HG02610 (cell line): ENCODE results near the gene CYP4F22.
"Not testable (repeated sequence)": the region's sequence is repeated elsewhere in the genome, so short reads cannot be mapped to it uniquely, and the experiment has no call there.

Experiments used
- ATAC-seq: cut with Tn5 transposase; IDR thresholded peaks from one replicate; pipeline ENCODE4 v1.9.1; 2021; ENCODE audit warnings: mild to moderate bottlenecking, moderate library complexity; ENCODE audit not compliant: unreplicated experiment

Gene CYP4F22

DNA sequence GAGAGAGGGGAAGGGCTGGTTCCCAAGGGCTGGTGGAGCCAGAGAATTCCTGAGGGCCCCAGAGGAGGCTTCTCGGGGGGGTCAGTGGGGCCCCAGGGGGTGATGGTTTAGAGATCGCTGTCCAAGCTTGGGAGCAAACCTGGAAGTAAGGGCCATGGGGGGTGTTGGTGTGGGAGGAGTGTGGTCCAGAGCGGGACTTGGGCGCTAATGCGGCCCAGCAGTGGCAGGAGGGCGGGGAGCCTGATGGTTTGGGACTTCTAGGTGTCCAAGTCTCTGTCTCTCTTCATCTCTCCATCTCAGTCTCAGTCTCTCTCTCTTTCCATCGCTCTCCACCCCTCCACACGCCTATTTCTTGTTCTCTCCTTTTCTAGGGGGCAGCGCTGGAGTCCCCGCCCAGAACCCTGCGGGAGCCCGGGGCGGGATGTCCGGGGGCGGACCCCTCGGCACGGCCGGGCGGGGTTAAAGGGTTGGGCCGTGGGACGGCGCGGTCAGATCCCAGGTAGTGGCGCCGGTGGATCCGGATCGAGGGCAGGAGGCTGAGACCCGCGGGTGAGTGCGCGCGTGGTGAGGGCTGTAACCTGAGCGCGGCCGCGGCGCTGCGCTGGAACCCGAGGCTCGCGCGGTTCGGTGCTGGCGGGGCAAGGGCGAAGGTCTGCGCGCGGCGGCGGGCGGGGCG lies at the start of gene CYP4F22:
Gene CYP4F22, plus strand, starts transcription at position 491 of the 676 bp plus-strand sequence. CDS start 16,812 bp downstream, outside the sequence.
- ATAC-seq: no peak

DNA sequence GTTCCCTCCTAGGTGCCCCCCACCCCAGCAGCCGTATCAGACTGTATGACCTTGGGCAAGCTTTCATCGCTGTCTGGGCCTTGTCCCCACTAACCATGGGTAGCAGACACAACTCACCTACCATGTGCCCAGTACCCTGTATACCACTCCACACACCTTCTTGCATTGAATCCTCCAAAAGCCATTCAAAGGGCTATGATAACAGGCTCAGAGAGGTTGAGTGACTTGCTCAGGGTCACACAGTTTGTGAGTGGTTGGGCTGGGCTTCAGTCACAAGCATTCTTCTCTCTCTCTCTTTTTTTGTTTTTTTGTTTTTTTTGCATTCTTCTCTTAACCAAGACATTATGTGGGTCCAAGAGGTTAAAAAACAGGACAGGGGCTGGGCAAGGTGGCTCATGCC lies 46.6 kb upstream of the CYP4F22 start:
- ATAC-seq: no peak

DNA sequence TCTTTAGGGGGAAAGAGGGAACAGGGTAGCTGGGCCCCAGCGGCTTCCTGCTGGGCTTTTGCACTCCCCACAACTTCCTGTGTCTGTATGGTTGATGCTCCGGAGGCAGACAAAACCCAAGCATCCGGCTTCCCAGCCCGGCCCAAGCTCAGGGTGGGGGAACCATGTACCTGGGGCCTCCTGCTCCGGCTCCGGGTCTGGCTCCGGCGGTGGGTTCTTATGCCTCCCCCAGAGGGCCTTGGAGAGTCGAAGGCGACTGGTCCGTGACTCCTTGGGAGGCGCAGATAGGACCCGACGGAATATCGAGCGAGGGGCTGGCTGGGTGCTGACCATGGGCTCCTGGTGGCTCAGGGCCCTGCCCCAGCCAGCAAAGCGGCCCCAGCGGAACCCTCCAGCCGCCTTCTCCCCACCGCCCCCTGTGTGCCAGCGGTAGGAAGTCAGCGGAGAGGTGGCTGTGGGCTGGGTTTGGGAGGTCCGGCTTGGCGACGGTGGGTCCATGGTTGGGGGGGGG lies 44.4 kb upstream of the CYP4F22 start:
- ATAC-seq: peak; percentile 45

DNA sequence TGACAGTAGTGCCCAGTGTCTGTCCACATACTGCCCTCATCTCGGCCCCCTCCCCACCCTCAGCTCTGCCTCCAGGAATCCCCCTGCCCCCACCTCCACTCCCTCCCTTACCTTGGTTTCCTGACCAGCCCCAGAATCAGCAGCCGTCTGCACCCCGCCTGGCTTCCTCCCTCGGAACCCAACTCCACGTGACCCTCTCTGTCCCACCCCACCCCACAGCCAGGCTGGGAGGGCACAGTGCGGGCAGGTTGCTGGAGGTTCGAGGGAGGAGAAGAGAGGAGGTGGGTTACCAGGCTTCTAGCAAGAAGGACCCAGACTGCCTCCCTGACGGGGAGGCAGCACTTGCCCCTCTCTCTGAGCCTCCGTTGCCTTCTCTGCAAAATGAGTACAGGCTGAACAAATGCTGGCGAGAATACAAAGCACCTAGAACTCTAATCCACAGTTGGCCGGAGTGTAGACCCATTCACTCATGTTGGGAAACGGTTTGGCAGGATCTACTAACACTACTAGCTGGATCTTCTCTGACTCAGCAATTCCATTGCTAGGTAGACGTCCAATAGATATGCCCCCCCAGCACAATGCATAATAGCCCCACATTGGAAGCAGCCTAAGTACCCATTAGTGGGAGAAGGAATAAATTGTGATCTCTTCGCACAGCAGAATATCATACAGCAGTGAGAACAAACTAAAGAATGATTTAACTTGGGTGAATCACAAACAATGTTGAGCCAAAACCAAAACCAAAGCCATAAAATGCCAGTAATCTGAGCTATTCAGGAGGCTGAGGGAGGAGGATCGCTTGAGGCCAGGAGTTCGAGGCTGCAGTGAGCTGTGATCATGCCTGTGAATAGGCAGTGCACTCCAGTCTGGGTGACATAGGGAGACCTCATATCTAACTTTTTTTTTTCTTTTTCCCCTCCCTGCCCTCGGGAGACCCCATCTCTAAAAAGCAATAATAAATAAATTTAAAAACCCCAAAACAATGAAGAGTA lies 43.6 kb upstream of the CYP4F22 start, which contains the start of gene RASAL3:
Gene RASAL3, minus strand, starts transcription at position 151 of the 992 bp plus-strand sequence. CDS start 186 bp downstream, outside the sequence.
- ATAC-seq: peak; percentile 42

DNA sequence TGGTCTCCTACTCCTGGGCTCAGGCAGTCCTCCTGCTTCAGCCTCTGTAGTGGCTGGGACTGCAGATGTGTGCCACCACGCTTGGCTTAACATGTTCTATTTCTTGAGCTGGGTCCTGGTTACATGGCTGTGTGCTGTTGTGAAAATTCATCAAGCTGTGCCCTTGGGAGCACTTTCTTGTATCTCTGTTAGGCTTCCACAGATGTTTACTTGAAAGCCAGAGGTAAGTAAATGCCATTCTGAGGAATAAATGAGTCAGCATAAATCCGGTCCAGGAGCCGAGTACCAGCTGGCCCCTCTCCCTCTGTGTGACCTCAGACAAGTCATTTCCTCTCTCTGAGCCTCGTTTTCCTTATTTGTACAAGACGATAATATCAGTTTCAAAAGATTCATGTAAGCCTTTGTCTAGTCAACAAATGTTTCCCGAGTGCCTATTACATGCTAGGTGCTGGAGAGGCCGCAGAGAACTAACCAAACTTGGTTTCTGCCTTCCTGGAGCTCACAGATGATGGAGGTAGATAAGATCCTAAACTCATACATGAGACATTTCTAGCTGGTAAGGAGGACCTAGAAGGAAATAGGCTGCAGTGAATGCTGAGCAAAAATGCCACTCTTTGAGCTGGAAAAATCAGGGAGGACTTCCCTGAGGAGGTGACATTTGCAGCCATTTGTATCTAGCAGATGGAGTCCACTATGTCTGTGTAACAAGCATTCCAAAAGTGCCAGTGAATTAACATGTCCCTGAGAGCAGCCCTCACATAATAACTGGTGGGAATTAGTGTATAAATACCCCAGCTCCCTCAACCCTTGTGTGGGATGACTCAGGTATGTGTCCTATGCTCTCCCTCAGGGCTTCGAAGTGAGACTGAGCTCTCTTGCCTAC lies 41.2 kb upstream of the CYP4F22 start:
- peak; percentile 51 for ATAC-seq

DNA sequence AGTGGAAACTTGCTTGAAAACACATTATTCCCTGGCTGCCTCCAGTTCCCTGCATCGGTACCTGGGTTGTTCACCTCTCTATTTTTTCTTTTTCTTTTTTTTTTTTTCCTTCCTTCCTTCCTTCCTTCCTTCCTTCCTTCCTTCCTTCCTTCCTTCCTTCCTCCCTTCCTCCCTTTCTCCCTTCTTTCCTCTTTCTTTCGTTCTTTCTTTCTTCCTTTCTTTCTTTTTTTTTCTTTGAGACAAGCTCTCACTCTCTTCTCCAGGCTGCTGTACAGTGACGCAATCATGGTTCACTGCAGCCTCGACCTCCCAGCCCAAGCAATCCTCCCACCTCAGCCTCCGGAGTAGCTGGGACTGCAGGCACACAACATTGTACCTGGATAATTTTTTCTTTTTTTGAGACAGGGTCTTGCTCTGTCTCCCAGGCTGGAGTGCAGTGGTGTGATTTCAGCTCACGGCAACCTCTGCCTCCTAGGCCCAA lies 40.6 kb upstream of the CYP4F22 start:
- no peak for ATAC-seq

DNA sequence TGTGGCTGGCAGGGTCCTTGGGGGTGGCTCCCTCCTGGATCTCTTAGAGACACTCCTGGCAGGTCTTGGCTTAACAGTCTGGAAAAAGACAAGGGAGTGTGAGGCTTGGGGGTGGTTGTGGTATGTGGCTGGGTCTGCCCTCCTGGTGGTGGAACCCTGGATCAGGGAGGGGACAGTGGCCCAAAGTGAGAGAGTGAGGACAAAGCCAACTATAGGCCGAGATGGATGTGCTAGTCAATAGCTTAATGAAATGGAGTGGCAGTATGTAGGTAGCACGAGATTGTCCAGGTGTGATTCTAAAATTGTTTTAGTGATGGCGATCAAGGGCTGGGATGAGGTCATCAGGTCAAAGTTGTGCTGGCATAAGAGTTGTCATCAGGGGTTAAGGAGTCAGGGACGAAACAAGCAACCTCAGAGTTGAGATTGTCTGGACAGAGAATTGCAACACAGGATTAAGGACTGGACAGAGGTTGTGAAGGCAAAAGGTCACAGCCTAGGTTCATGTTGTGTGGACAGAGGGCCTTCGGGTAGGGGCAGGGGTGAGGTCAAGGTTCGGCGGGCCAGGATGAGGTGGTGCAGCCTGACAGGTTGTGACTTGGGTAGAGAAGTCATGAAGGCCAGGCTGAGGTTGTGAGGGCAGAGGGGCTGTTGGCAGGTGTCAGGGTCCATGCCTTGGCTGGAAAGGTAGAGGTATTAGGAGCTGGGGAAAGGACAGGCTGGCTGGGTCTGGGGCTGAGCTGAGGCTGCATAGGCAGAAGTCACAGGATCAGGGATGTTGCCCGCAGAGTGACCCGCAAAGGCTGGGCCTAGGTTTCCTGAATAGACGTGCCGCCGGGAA lies 39.4 kb upstream of the CYP4F22 start:
- no peak for ATAC-seq

DNA sequence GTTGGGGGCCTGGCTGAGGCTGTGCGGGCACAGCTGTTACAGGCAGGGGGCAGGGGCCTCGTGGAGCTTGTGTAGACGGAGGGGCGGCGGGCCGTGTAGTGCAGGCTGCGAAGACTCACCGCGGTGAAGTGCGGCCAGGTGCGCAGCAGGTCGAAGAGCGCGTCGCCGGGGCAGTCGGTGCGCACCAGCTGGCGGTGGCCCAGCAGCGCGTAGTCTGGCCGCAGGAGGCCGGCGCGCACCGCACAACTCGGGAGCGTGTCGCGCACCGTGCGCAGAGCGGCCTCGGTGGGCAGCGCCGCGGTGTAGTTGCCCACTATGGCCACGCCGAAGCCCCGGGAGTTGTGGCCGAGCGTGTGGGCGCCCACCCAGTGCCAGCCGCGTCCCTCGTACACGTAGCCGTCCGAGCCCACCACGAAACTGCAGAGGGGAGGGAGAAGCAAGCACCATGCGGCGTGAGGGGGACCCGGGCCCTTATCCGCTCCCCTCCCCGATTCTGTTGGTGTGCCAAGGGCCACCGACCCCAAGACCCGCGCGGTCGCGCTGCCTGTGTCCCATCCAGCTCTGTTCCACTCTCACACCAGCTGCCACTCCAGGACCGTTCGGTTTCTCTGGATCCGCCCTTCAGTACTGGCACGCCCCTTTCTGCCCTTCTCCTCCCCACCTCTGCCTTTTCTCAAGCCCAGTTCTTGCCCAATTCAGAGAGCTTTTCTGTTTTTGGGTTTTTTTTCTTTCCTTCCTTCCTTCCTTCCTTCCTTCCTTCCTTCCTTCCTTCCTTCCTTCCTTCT lies 38.6 kb upstream of the CYP4F22 start:
- ATAC-seq: no peak

DNA sequence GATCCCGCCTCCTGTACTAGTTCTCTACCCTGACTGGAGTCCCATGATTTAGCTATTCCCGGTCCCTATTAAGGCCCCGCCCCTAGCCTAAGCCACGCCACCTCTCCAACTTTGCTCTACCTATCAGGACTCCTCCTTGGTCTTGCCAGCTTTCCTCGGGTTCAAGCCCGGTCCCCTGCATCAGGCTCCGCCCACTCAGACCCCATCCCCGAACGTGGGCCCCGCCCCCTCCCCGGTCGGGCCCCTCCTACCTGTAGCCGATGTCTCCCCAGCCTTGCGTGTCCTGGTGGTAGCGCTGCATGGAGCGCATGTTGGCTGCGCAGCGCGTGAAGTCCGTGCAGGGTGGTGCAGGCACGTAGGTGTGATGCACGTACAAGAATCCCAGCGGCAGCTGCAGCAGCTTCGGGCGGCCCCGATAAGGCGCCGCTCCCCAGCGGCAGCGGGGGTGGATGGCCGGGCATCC lies 36.7 kb upstream of the CYP4F22 start:
- ATAC-seq: no peak

DNA sequence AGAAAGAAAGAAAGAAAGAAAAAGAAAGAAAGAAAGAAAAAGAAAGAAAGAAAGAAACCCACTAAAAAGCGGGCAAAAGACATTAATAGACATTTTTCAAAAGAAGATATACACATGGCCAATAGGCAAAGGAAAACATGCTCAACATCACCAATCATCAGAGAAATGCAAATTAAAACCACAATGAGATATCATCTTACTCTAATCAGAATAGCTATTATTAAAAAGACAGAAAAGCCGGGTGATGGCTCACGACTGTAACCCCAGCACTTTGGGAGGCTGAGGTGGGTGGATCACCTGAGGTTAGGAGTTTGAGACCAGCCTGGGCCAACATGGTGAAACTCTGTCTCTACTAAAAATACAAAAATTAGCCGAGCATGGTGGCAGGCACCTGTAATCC lies 34.5 kb upstream of the CYP4F22 start:
- not testable (repeated sequence) for ATAC-seq

DNA sequence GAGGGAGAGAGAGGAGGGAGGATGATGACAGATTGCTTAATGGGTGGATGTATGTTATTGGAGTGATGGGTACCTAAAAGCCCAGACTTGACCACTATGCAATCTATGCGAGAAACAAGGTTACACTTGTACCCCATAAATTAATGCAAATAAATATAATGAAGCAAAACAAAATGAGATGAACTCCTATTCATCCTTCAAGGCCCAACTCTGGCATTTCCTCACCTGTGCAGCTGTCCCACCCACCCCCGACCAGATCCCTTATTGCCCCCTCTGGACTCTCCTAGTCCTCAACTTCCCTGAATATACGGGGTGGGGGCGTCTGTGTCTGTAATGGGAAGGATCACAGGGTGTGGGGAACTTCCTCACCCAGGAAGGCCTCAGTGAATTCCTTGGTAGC lies 33.2 kb upstream of the CYP4F22 start:
- ATAC-seq: no peak

DNA sequence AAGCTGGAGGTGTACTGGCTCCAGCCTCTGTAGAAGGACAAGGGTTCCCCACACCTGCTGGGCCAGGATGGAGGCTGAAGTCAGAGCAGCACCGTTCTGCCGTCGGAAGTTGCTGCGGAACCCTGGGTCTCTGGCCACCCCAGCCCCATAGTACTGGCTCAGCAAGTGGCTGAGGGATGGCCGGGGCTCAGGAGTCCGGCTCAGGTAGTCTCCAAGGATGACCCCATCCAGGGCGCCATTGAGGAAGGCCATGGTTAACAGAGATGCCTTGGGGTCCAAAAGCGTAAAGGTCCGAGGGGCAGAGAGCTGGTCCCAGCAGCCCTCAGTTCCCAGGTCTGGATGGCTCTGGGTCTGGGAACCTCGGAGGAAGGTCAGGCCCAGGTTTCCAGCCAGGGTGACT lies 32.7 kb upstream of the CYP4F22 start:
- ATAC-seq: no peak

DNA sequence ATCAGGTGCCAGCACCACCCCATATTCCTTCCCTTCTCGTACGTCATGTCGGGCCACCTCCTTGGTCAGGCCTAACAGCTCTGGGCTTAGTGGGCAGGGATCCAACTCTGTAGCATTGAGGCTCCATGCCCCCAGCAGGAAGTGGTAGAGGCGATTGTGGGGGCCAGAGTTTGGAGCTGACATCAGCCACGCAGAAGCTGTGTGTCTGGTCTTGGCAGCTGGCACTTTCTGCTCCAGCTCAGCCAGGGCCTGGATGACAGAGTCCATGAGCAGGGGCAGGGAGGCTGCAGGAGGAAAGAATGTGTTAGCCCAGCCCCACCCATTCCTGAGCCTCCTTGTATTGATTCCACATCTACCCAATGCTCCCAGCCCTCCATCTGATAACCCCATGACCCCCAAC lies 32.0 kb upstream of the CYP4F22 start:
- ATAC-seq: no peak

DNA sequence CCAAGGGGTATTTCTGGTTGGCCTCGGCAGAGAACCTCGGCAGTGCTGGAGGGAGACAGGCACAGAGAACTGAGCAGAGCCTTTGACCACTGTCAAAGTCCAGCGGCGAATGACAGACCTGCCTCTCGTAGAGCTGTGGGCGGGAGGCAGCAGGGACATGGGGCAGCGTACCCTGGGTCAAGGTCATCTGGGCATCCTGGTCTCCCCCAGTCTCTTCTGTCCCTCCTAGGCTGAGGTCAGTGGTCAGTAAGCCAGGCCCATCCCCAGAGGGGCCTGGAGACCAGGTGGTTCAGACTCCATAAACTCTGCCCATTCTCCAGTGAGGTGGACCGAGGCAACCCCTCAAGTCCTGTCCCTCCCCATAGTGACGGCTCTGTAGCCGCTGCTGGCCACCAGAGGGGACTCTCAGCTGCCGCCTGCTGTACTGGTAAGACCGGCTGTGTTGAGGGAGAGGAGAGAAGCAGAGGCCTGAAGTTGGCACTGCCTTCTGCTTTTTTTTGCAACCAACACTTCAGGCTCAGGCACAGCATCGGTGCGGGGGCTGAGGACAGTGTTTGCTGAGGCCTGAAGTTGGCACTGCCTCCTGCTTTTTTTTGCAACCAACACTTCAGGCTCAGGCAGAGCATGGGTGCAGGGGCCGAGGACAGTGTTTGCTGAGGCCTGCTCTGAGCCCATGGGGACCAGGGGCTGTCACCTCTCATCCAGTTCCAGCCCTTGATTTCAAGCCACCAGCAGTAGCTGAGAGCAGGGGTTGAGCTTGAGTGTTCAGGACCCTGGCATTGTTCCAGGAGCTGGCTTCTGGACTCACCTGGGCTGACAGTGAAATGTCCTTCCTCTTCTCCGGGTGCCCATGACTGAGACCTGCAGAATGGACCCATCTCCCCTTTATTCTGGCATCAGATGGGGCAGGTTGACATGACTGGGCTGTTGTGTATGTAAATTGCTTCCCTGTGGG lies 28.7 kb upstream of the CYP4F22 start, which contains the start of gene PGLYRP2:
Gene PGLYRP2, minus strand, starts transcription at position 111 of the 955 bp plus-strand sequence. CDS start 130 bp downstream, outside the sequence.
- ATAC-seq: no peak

DNA sequence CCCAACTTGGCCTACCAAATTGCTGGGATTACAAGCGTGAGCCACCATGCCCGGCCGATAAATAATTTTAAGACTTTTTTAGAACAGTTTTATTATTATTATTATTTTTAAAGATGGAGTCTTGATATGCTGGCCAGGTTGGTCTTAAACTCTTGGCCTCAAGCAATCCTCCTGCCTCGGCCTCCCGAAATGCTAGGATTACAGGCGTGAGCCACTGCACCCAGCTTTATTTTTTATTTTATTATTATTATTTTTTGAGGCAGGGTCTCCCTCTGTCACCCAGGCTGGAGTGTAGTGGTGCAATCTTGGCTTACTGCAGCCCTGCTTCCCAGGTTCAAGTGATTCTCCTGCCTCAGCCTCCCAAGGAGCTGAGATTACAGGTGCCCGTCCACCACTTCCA lies 27.3 kb upstream of the CYP4F22 start:
- not testable (repeated sequence) for ATAC-seq

DNA sequence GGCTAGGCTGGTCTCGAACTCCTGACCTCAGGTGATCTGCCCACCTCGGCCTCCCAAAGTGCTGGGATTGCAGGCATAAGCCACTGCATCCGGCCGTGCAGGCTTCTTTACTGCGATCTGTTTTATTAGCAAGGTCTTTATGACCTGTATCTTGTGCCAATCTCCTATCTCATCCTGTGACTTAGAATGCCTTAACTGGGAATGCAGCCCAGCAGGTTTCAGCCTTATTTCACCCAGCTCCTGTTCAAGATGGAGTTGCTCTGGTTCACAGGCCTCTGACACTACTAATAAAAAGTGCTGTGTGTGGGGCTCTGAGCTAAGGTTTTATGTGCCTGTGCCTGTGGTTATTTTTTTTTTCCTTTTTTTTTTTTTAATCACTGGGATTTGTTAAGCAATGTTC lies 22.6 kb upstream of the CYP4F22 start:
- ATAC-seq: not testable (repeated sequence)

DNA sequence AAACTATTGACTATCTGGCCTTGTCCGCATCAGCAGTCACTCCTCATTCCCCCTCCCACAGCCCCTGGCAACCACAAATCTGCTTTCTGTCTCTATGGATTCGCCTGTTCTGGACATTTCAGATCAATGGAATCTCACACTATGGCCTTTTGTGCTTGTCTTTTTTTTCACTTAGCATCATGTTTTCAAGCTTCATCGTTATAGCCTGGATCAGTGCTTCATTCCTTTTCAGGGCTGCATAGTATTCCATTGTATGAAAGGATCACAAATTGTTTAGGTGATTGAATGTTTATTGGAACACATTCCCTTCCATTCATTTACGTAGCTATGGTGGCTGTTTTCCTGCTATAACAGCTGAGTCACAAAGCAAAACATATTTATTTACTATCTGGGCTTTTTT lies 21.3 kb upstream of the CYP4F22 start:
- no peak for ATAC-seq
